T-helper 2 cell treated with Interferon-gamma antibody and Interleukin-4, amounts not matched to agents 5 μg/mL and 100 μg/mL, for 36 hours (primary cell): Measurements from ENCODE around the gene STK11IP.
A peak's percentile ranks its signal among the peaks of the same experiment; 100 is the strongest.

ENCODE experiments used
- DNase-seq: peaks from one replicate; pipeline ENCODE4 v3.0.0; 2021; ENCODE audit warnings: low spot score
- H3K27ac Mint-ChIP-seq: one replicate; pipeline ENCODE4 v1.8.0; 2021; ENCODE audit warnings: mild to moderate bottlenecking, mixed read lengths
- H3K27me3 Mint-ChIP-seq: one replicate; pipeline ENCODE4 v1.8.0; 2021; ENCODE audit warnings: low read depth, mixed read lengths
- H3K36me3 Mint-ChIP-seq: one replicate; pipeline ENCODE4 v1.8.0; 2021; ENCODE audit warnings: low read depth, mixed read lengths
- H3K4me1 Mint-ChIP-seq: one replicate; pipeline ENCODE4 v1.8.0; 2021; ENCODE audit warnings: low read depth, mixed read lengths
- H3K4me3 Mint-ChIP-seq: one replicate; pipeline ENCODE4 v1.8.0; 2022; ENCODE audit warnings: mild to moderate bottlenecking, moderate library complexity, mixed read lengths
- H3K9me3 Mint-ChIP-seq: one replicate; pipeline ENCODE4 v1.8.0; 2021; ENCODE audit warnings: mixed read lengths

Gene STK11IP

GRCh38 chr2:219613461-219614070 lies 15.9 kb downstream of the STK11IP start:
- no peaks in the 10 kb centered on the region for H3K27me3 Mint-ChIP-seq
- peaks cover 7% of the 10 kb centered on the region for H3K4me1 Mint-ChIP-seq
- H3K27ac Mint-ChIP-seq = no peak overlapping the region
- H3K36me3 Mint-ChIP-seq = peaks cover 11% of the 10 kb centered on the region
- H3K9me3 Mint-ChIP-seq = no peaks in the 10 kb centered on the region
- no peak for DNase-seq
- H3K4me3 Mint-ChIP-seq = no peak overlapping the region

DNA sequence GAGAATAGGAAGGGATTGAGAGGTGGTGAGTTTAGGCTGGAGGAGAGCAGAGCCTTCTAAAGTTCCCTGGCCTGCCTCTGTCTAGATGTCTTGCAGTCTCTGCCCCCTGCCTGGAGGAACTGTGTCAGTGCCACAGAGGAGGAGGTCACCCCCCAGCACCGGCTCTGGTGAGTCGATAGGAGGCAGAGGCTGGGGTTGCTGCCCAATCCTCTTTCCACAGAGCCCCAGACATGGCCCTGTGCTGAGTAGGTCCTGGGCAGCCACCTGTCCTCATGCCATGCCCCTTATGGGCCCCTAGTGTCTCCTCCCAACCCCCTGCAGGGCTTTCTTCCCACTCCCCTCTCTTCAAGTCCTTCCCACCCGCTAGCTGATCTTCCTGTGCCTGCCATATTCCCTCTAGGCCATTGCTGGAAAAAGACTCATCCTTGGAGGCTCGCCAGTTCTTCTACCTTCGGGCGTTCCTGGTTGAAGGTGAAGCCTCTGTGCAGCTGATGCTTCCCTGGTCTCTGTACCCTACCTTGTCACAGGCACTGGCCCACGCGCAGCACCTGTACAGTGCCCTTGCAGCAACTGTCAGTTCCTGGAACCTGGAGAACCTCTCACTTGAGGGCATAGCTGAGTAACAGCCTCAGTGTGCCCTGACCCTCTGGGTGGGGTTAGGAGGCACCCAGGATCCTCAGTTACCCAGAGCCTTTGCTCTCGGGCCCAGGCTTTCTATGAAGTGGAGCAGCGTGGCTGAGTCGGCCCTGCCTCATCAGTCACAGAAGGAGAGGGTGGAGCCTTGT lies 16.6 kb downstream of the STK11IP start:
- no peaks in the 10 kb centered on the region for H3K9me3 Mint-ChIP-seq
- H3K27ac Mint-ChIP-seq = no peak overlapping the region
- H3K4me1 Mint-ChIP-seq = peaks cover 7% of the 10 kb centered on the region
- H3K4me3 Mint-ChIP-seq = no peak overlapping the region
- peaks cover 11% of the 10 kb centered on the region for H3K36me3 Mint-ChIP-seq
- no peaks in the 10 kb centered on the region for H3K27me3 Mint-ChIP-seq
- DNase-seq = no peak

DNA sequence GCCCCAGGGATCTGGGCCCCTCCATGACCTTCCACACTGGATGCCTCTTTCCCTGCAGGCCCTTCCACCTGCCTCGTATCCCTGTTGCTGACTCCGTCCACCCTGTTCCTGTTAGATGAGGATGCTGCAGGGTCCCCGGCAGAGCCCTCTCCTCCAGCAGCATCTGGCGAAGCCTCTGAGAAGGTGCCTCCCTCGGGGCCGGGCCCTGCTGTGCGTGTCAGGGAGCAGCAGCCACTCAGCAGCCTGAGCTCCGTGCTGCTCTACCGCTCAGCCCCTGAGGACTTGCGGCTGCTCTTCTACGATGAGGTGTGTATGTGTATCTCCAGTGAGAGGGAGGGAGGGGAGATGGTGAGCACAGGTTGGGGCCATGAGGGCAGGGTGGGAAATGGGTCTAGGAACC lies 17.4 kb downstream of the STK11IP start:
- Mint-ChIP-seq H3K9me3 (no peaks in the 10 kb centered on the region), H3K4me3 (no peak overlapping the region), H3K4me1 (peaks cover 7% of the 10 kb centered on the region), H3K27ac (no peak overlapping the region), H3K36me3 (peaks cover 11% of the 10 kb centered on the region), H3K27me3 (no peaks in the 10 kb centered on the region)
- DNase-seq = no peak

DNA sequence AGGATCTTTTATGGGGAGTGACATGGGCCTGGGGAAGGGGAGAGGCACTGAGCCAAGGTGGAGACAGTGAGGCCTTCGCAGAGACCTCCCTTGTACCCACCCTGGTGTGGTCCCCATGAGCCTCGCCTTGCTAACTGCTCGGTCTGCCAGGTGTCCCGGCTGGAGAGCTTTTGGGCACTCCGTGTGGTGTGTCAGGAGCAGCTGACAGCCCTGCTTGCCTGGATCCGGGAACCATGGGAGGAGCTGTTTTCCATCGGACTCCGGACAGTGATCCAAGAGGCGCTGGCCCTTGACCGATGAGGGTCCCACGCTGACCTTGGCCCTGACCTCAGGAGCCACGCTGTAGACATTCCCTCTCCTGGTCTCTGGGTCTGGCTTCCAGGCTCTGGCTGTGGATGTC lies 18.2 kb downstream of the STK11IP start:
- Mint-ChIP-seq H3K4me3 (no peak overlapping the region), H3K36me3 (peaks cover 8% of the 10 kb centered on the region), H3K4me1 (peaks cover 7% of the 10 kb centered on the region), H3K27ac (no peak overlapping the region), H3K27me3 (no peaks in the 10 kb centered on the region), H3K9me3 (no peaks in the 10 kb centered on the region)
- no peak for DNase-seq

DNA sequence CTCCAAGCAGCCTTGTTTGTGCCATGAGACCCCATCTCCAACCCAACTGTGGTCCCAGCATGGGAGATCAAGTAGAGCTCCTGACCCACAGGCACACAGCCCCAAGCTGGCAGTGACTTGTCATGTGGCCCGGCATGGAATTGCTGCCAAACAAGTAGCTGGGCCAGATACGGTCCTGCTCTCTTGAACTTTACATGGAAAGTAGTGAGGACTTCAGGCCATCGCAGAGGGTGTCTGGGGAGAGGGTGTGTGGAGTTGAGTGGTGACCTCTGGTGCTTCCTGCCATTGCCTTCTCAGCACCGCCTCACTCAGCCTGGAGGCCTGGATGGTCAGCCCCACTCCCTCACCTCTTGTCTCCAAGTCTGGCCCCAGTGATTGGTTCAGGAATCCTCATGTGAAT lies 18.9 kb downstream of the STK11IP start:
- peaks cover 4% of the 10 kb centered on the region for H3K36me3 Mint-ChIP-seq
- H3K4me3 Mint-ChIP-seq = no peak overlapping the region
- H3K27ac Mint-ChIP-seq = no peak overlapping the region
- H3K9me3 Mint-ChIP-seq = no peaks in the 10 kb centered on the region
- no peak for DNase-seq
- H3K4me1 Mint-ChIP-seq = peaks cover 7% of the 10 kb centered on the region
- peaks cover 4% of the 10 kb centered on the region for H3K27me3 Mint-ChIP-seq

GRCh38 chr2:219618733-219619122 lies 21.1 kb downstream of the STK11IP start:
- no peaks in the 10 kb centered on the region for H3K36me3 Mint-ChIP-seq
- H3K4me1 Mint-ChIP-seq = no peaks in the 10 kb centered on the region
- peaks cover 9% of the 10 kb centered on the region for H3K27me3 Mint-ChIP-seq
- no peak overlapping the region for H3K27ac Mint-ChIP-seq
- no peak overlapping the region for H3K4me3 Mint-ChIP-seq
- no peak for DNase-seq
- H3K9me3 Mint-ChIP-seq = no peaks in the 10 kb centered on the region

DNA sequence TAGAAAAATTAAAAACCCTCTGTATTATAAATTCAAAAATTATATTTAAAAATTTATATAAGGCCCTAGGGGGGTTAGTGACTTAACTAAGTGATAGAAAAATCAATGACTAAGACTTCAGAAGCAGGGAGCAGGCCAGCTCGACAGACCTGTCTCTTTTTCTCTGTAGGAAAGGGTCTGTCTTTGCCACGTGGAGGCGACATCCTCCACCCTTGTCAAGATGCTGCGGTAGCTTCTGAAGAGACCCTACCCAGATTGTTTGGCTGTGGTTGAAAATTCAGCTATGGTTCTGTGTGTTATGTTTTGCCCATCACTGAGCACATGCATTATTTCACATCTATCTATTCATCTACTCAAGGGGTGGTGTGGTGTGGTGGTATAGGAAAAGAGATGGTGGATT lies 21.6 kb downstream of the STK11IP start:
- no peak for DNase-seq
- H3K4me1 Mint-ChIP-seq = no peaks in the 10 kb centered on the region
- H3K27me3 Mint-ChIP-seq = peaks cover 14% of the 10 kb centered on the region
- H3K27ac Mint-ChIP-seq = no peak overlapping the region
- H3K36me3 Mint-ChIP-seq = no peaks in the 10 kb centered on the region
- no peaks in the 10 kb centered on the region for H3K9me3 Mint-ChIP-seq
- no peak overlapping the region for H3K4me3 Mint-ChIP-seq

DNA sequence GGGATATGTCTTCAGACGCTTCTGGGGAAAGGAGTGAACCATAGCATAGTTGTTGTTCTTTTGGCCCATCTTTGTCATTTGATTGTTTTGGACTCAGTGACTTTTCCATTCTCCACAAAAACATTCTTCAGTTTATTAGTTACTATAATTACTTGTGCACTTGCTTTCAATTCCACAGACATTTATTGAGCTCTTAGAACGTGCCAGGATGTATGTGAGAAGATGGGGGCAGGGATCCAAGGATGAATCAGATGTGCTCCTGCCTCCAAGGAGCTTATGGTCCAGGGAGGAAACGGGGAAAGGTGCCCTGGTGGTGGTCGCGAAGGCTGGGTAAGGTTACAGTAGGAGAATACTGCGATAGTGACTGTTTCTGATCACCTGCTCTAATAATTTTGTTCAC lies 22.9 kb downstream of the STK11IP start:
- H3K9me3 Mint-ChIP-seq = no peaks in the 10 kb centered on the region

DNA sequence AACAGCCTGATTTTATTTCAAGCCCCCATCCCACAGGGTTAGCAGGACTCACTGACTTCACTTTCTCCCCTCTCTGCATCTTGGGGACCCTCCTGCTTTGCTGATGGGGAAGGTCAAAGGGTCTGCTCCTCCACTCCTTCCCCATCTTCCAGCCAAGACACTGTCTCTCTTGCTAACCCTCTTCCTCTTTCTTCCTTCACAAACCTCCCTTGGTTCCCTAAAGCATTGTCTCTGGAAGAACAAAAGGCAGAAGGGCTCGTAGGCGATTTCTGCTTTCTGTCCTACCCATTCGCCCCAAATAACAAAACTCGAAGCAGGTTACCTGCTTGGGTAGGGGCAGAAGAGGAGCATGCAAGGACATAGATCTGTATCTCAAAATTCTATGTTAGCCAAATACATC lies 24.3 kb downstream of the STK11IP start:
- Mint-ChIP-seq H3K27me3 (peaks cover 31% of the 10 kb centered on the region), H3K4me3 (no peak overlapping the region), H3K27ac (no peak overlapping the region), H3K9me3 (no peaks in the 10 kb centered on the region), H3K4me1 (peaks cover 2% of the 10 kb centered on the region), H3K36me3 (no peaks in the 10 kb centered on the region)
- no peak for DNase-seq

More for the DNA sequence above, 22.9 kb downstream of the STK11IP start:
- H3K36me3 Mint-ChIP-seq = no peaks in the 10 kb centered on the region
- no peak for DNase-seq
- no peaks in the 10 kb centered on the region for H3K4me1 Mint-ChIP-seq
- peaks cover 22% of the 10 kb centered on the region for H3K27me3 Mint-ChIP-seq
- H3K4me3 Mint-ChIP-seq = no peak overlapping the region
- H3K27ac Mint-ChIP-seq = no peak overlapping the region

DNA sequence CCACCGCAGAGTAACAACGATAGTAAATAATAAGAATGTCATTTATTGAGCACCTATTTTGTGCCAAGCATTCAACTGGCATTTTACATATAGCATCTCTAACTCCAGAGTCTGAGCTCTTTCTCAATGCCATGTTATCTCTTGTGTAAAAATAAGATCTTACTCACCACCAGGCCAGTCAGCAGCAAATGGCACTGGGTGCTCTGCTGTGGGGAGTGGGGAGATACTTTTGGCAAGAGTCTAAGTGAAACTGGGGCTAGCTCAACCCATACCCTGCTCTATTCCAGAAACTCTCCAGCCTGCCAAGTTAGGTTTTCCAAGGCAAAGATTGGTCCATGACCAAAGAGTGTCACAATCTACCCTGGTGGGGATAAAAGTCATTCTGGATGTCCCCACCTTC lies 24.8 kb downstream of the STK11IP start:
- Mint-ChIP-seq H3K36me3 (no peaks in the 10 kb centered on the region), H3K9me3 (no peaks in the 10 kb centered on the region), H3K27me3 (peaks cover 34% of the 10 kb centered on the region), H3K4me1 (peaks cover 4% of the 10 kb centered on the region), H3K27ac (no peak overlapping the region), H3K4me3 (no peak overlapping the region)
- DNase-seq = no peak

DNA sequence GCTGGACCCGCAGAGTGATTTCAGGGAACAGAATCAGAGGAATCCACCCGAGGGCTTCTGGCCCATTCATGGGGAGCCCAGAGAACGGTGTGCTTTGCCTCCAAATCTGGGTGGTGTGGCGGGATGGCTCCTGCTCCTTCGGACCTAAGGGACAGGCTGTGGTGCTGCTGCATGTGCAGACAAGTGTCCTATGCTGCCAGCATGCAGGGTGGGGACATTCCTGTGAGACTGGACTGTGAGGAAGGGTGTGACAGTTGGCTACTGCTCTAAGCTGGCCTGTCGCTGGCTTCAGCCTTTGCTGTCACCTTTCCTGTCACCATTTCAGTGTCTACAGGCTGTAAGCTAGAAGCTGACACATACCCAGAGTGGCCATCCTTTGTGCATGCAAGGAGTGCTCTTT lies 26.9 kb downstream of the STK11IP start:
- DNase-seq = no peak
- Mint-ChIP-seq H3K27me3 (peaks cover 38% of the 10 kb centered on the region), H3K27ac (no peak overlapping the region), H3K9me3 (no peaks in the 10 kb centered on the region), H3K36me3 (no peaks in the 10 kb centered on the region), H3K4me3 (no peak overlapping the region), H3K4me1 (peaks cover 4% of the 10 kb centered on the region)

- Mint-ChIP-seq H3K27ac (no peak overlapping the region), H3K36me3 (no peaks in the 10 kb centered on the region), H3K9me3 (no peaks in the 10 kb centered on the region), H3K4me1 (peaks cover 4% of the 10 kb centered on the region), H3K4me3 (no peak overlapping the region), H3K27me3 (peaks cover 38% of the 10 kb centered on the region)
- DNase-seq = no peak
These were observed 27.5 kb downstream of the STK11IP start for GRCh38 chr2:219625179-219625578.

- Mint-ChIP-seq H3K4me3 (peak overlapping the region; percentile 76), H3K27ac (no peak overlapping the region), H3K4me1 (peaks cover 4% of the 10 kb centered on the region), H3K27me3 (peaks cover 34% of the 10 kb centered on the region), H3K36me3 (no peaks in the 10 kb centered on the region), H3K9me3 (no peaks in the 10 kb centered on the region)
- DNase-seq = no peak
These were observed 28.9 kb downstream of the STK11IP start for GRCh38 chr2:219626540-219626939.

DNA sequence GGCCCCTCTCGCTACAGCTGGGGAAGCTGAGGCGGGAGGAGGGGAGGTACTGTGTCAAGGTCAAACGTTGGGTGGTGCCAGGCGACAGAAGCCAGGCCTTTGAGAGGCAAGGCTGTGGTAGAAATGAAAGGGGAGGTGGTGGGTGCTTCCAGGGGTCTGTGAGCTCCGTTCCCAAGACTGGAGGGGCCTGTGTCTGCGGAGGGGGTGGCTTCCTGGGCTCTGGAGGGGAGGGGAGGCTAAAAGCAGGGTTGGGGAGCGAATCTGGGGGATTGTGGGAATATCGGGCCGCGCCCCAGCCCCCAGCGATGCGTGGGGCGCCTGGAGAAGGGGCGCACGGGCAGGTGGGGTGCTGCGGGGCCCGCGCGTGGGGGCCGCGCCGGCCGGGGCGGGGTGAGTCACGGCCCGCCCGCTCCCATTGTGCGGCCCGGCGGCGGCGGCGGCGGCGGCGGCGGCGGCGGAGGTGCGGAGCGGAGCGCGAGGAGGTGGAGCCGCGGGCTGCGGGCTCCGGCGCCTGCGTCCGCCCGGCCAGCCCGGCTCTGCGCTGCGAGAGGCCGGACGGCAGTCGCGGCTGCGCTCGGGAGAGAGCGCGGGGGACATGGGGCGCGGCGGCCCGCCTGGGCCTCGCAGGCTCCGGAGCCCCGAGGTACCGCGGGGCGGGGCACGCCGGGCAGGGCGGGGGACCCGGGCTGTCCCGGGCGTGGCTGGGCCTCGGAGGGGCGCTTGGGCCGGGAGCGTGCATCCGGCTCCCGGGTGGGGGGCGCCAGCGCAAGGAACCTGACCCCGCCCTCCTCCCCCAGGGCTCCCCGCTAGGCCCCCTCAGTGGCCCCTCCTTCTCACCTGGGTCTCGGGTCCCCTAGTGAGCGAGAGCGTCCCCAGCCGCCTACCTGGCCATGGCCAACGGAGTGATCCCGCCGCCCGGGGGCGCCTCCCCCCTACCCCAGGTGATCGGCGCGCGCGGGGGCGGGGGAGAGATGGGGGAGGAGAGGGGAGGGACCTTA lies 29.7 kb downstream of the STK11IP start, which contains the start of gene SLC4A3:
SLC4A3 (plus strand) TSS at position 528 of the 998 bp plus-strand sequence; CDS start at position 891, 363 bp downstream.
- H3K4me3 Mint-ChIP-seq = peak within 1 kb of the TSS; percentile 76
- H3K4me1 Mint-ChIP-seq = peaks cover 4% of the 10 kb centered on the region
- H3K27me3 Mint-ChIP-seq = peaks cover 34% of the 10 kb centered on the region
- no peak within 1 kb of the TSS for H3K27ac Mint-ChIP-seq
- DNase-seq = no peak
- no peaks in the 10 kb centered on the region for H3K9me3 Mint-ChIP-seq
- no peaks in the 10 kb centered on the region for H3K36me3 Mint-ChIP-seq
